ENCODE measurements around the gene ENAM. TPM values are rescaled to one million over a fixed set of nuclear protein-coding genes. Genes with fewer than 3 reads are reported as not detected.
"Not testable (repeated sequence)": the region's sequence is repeated elsewhere in the genome, so short reads cannot be mapped to it uniquely, and the experiment has no call there.

Gene ENAM
- total RNA-seq, 4 donors from 2014 or later = not detected

DNA sequence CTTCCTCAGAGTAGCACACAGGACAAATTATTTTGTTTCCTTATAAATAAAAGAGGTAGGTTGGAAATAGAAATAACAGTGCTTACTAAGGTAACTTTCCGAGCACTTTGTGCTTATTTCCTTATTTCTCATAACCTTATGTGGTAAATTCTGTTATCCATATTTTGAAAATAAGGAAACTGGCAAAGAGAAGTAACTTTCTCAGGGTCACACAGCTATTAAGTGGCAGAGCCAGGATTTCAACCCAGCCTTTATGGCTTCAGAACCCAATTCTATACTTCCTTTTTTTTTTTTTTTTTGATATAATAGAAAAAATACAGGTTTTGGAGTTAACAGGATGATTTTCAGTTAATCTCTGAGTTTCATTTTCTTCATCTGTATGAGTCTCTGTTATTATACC is 63.1 kb downstream of the ENAM start:
- no peak for DNase-seq (ENCODE audit: low spot score)
- no peak for ATAC-seq (ENCODE audit: low FRiP score)
- TF ChIP-seq, protein P1, sequence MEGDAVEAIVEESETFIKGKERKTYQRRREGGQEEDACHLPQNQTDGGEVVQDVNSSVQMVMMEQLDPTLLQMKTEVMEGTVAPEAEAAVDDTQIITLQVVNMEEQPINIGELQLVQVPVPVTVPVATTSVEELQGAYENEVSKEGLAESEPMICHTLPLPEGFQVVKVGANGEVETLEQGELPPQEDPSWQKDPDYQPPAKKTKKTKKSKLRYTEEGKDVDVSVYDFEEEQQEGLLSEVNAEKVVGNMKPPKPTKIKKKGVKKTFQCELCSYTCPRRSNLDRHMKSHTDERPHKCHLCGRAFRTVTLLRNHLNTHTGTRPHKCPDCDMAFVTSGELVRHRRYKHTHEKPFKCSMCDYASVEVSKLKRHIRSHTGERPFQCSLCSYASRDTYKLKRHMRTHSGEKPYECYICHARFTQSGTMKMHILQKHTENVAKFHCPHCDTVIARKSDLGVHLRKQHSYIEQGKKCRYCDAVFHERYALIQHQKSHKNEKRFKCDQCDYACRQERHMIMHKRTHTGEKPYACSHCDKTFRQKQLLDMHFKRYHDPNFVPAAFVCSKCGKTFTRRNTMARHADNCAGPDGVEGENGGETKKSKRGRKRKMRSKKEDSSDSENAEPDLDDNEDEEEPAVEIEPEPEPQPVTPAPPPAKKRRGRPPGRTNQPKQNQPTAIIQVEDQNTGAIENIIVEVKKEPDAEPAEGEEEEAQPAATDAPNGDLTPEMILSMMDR (IDR thresholded peaks at IDR 0.05) = no peak

- not testable (repeated sequence) for DNase-seq (ENCODE audit: low spot score); ATAC-seq (ENCODE audit: low FRiP score)
Measured at GRCh38 chr4:70694633-70695032, 66.1 kb downstream of the ENAM start.

Other genes with a start within 250 kb of the ENAM start
- not detected for gene SMR3B, start 245.6 kb upstream of the ENAM start, total RNA-seq
- gene OPRPN, start 230.8 kb upstream of the ENAM start, total RNA-seq = not detected
- not detected for gene MUC7, start 156.5 kb upstream of the ENAM start, total RNA-seq
- gene AMTN, start 110.2 kb upstream of the ENAM start, total RNA-seq = not detected
- gene AMBN, start 36.5 kb upstream of the ENAM start, total RNA-seq = not detected
- 10 to 100 TPM; 15.8 to 99.9 (median 36.0) TPM for gene JCHAIN, start 37.8 kb downstream of the ENAM start, total RNA-seq
- 10 to 100 TPM; 20.7 to 67.5 (median 26.5) TPM for gene UTP3, start 59.8 kb downstream of the ENAM start, total RNA-seq
- 10 to 100 TPM; 34.2 to 92.8 (median 64.0) TPM for gene RUFY3, start 93.2 kb downstream of the ENAM start, total RNA-seq
- gene GRSF1, start 211.1 kb downstream of the ENAM start, total RNA-seq = 10 to 100 TPM; 49.0 to 61.2 (median 51.0) TPM